IMR-90 (cell line): Measurements from ENCODE around the gene MLST8. TPM values are rescaled to one million over a fixed set of nuclear protein-coding genes. Genes with fewer than 3 reads are reported as not detected.

Experiments
- ATAC-seq: fragments of 200-7000 bp; cut with Tn5 transposase; 2 replicates; pipeline ENCODE4 v1.9.1; 2020; ENCODE audit warnings: low read depth, mild to moderate bottlenecking, moderate library complexity
- BruUV-seq: library from RNA; stranded (reverse); fragments of 400-500 nt; replicated peaks from 2 replicates; lab custom pipeline; 2021; lab: Mats Ljungman, UMichigan
- CTCF ChIA-PET: fragments of 300-600 bp; formaldehyde crosslinking; extraction: SDS; loops from one replicate; lab custom pipeline; 2021; ENCODE audit warnings: antibody characterized with exemption; lab: Yijun Ruan, JAX
- POLR2A ChIA-PET: fragments of 300-600 bp; sonication (Branson Sonifier 250); formaldehyde crosslinking; loops from one replicate; lab custom pipeline; 2022; ENCODE audit warnings: antibody characterized with exemption; ENCODE audit not compliant: unreplicated experiment; lab: Charles Lee
- DNase-seq: peaks from one replicate; pipeline ENCODE4 v3.0.0; 2013
- H2AFZ ChIP-seq: replicated peaks from 2 replicates; pipeline ENCODE3; 2013; ENCODE audit warnings: low read length, mild to moderate bottlenecking; ENCODE audit not compliant: poor library complexity
- H2AK5ac ChIP-seq: 2 replicates; pipeline ENCODE4 v1.6.1; 2013; ENCODE audit warnings: low read depth, low read length, inconsistent platforms
- H2AK9ac ChIP-seq: replicated peaks from 2 replicates; pipeline ENCODE3; 2013; ENCODE audit warnings: mild to moderate bottlenecking, low read depth, low read length, moderate library complexity; ENCODE audit not compliant: poor library complexity
- H2BK120ac ChIP-seq: 2 replicates; pipeline ENCODE4 v1.6.1; 2013; ENCODE audit warnings: low read depth, low read length, inconsistent platforms
- H2BK15ac ChIP-seq: 3 replicates; pipeline ENCODE4 v1.6.1; 2013; ENCODE audit warnings: low read depth, low read length, inconsistent platforms
- H2BK20ac ChIP-seq: 2 replicates; pipeline ENCODE4 v1.6.1; 2013; ENCODE audit warnings: low read depth, mild to moderate bottlenecking, inconsistent platforms, low read length, moderate library complexity
- H2BK5ac ChIP-seq: 2 replicates; pipeline ENCODE4 v1.6.1; 2013; ENCODE audit warnings: mild to moderate bottlenecking, low read depth, low read length, inconsistent platforms; ENCODE audit not compliant: poor library complexity, severe bottlenecking
- H3K14ac ChIP-seq: replicated peaks from 2 replicates; pipeline ENCODE4 v1.6.1; 2013; ENCODE audit warnings: low read depth, low read length, inconsistent platforms
- H3K18ac ChIP-seq: 2 replicates; pipeline ENCODE4 v1.6.1; 2013; ENCODE audit warnings: low read depth, low read length, control low read depth
- H3K23ac ChIP-seq: 2 replicates; pipeline ENCODE4 v1.6.1; 2013; ENCODE audit warnings: low read depth, low read length, inconsistent platforms
- H3K27ac ChIP-seq: 2 replicates; pipeline ENCODE4 v1.5.1; 2013; ENCODE audit warnings: mild to moderate bottlenecking, control low read depth, low read length; ENCODE audit not compliant: insufficient read depth
- H3K27me3 ChIP-seq: 2 replicates; pipeline ENCODE4 v1.6.1; 2013; ENCODE audit warnings: low read length; ENCODE audit not compliant: control insufficient read depth, insufficient read depth
- H3K36me3 ChIP-seq: 2 replicates; pipeline ENCODE4 v1.6.1; 2013; ENCODE audit warnings: low read length, mixed read lengths; ENCODE audit not compliant: control insufficient read depth, insufficient read depth
- H3K4ac ChIP-seq: 2 replicates; pipeline ENCODE4 v1.6.1; 2013; ENCODE audit warnings: low read depth, low read length, inconsistent platforms
- H3K4me1 ChIP-seq: 2 replicates; pipeline ENCODE4 v1.6.1; 2013; ENCODE audit warnings: low read length, mixed read lengths; ENCODE audit not compliant: control insufficient read depth, insufficient read depth
- H3K4me2 ChIP-seq: 2 replicates; pipeline ENCODE4 v1.6.1; 2013; ENCODE audit warnings: low read depth, mild to moderate bottlenecking, control low read depth, low read length, moderate library complexity
- H3K4me3 ChIP-seq: 2 replicates; pipeline ENCODE4 v1.5.1; 2013; ENCODE audit warnings: low read depth, mild to moderate bottlenecking, control low read depth, low read length, moderate library complexity; ENCODE audit not compliant: insufficient read depth
- H3K56ac ChIP-seq: 2 replicates; pipeline ENCODE4 v1.6.1; 2013; ENCODE audit warnings: low read length, inconsistent platforms; ENCODE audit not compliant: insufficient read depth; ENCODE audit errors: extremely low read depth
- H3K79me1 ChIP-seq, 2 experiments: 2 replicates each; pipeline ENCODE4 v1.6.1; 2013; ENCODE audit warnings: low read length in 2 of 2, inconsistent platforms in 1 of 2, low read depth in 1 of 2
- H3K9ac ChIP-seq: 2 replicates; pipeline ENCODE4 v1.6.1; 2013; ENCODE audit warnings: low read depth, low read length, control low read depth
- H3K9me1 ChIP-seq: 2 replicates; pipeline ENCODE4 v1.6.1; 2013; ENCODE audit warnings: low read length, inconsistent platforms; ENCODE audit not compliant: insufficient read depth
- H3K9me3 ChIP-seq: 2 replicates; pipeline ENCODE4 v1.6.1; 2013; ENCODE audit warnings: low read length; ENCODE audit not compliant: control insufficient read depth, insufficient read depth
- H4K20me1 ChIP-seq: 2 replicates; pipeline ENCODE4 v1.6.1; 2013; ENCODE audit warnings: low read length, inconsistent platforms; ENCODE audit not compliant: insufficient read depth
- H4K5ac ChIP-seq: 2 replicates; pipeline ENCODE4 v1.6.1; 2013; ENCODE audit warnings: mild to moderate bottlenecking, low read depth, low read length, control low read depth
- H4K8ac ChIP-seq, 2 experiments: 2 replicates each; pipeline ENCODE4 v1.6.1; 2013; ENCODE audit warnings: low read depth in 2 of 2, low read length in 2 of 2, control low read depth in 1 of 2, inconsistent platforms in 1 of 2
- H4K91ac ChIP-seq: 2 replicates; pipeline ENCODE4 v1.6.1; 2013; ENCODE audit warnings: low read depth, low read length, inconsistent platforms; ENCODE audit not compliant: insufficient read depth
- CEBPB ChIP-seq: IDR thresholded peaks from 2 replicates; pipeline ENCODE4 v1.6.1; 2012; ENCODE audit warnings: low read depth, low read length, improper control_type of control experiment
- CTCF ChIP-seq: conservative IDR thresholded peaks from 2 replicates; pipeline ENCODE4 v1.5.1; 2012; ENCODE audit warnings: mild to moderate bottlenecking, low read depth, low read length, improper control_type of control experiment
- ELK1 ChIP-seq: fragments of 150-350 bp; IDR thresholded peaks from 2 replicates; pipeline ENCODE4 v1.6.1; 2016; ENCODE audit warnings: low read depth, mild to moderate bottlenecking, low read length, moderate library complexity, borderline replicate concordance
- FOS ChIP-seq: fragments of 150-350 bp; IDR thresholded peaks from 2 replicates; pipeline ENCODE4 v1.6.1; 2016; ENCODE audit warnings: low read depth, low read length
- POLR2A ChIP-seq: IDR thresholded peaks from 2 replicates; pipeline ENCODE4 v1.6.1; 2012; ENCODE audit warnings: mild to moderate bottlenecking, low read depth, low read length
- RAD21 ChIP-seq: IDR thresholded peaks from 2 replicates; pipeline ENCODE4 v1.6.1; 2012; ENCODE audit warnings: low read length, improper control_type of control experiment
- RCOR1 ChIP-seq: IDR thresholded peaks from 2 replicates; pipeline ENCODE4 v1.6.1; 2012; ENCODE audit warnings: mild to moderate bottlenecking, low read length, improper control_type of control experiment; ENCODE audit not compliant: insufficient replicate concordance
- SMC3 ChIP-seq: fragments of 150-350 bp; IDR thresholded peaks from 2 replicates; pipeline ENCODE4 v1.6.1; 2016; ENCODE audit warnings: low read depth, mild to moderate bottlenecking, antibody characterized with exemption, low read length, moderate library complexity
- USF2 ChIP-seq: fragments of 150-350 bp; IDR thresholded peaks from 2 replicates; pipeline ENCODE4 v1.6.1; 2017; ENCODE audit warnings: mild to moderate bottlenecking, antibody characterized with exemption, low read length, low read depth
- whole genome bisulfite sequencing, 2 experiments: methylation state at CpG; one replicate each; pipeline versions ENCODE4 v1.1.5 to v1.1.7; 2013; ENCODE audit warnings: missing lambda C conversion rate in 2 of 2; ENCODE audit not compliant: insufficient read length in 1 of 2; ENCODE audit errors: extremely low coverage in 2 of 2; 5-methylcytosine and 5-hydroxymethylcytosine counted together
- dilution Hi-C: fragments of 300-500 bp; cut with HindIII; formaldehyde crosslinking; loops from one replicate; pipeline ENCODE4 v1.14.3; 2018; ENCODE audit warnings: low sequenced_read_pairs; ENCODE audit not compliant: unreplicated experiment
- in situ Hi-C: fragments of 300-500 bp; cut with MboI; formaldehyde crosslinking; loops from 3 replicates; pipeline ENCODE4 v1.14.3; 2019; ENCODE audit warnings: low sequenced_read_pairs, inconsistent platforms, mixed read lengths
- intact Hi-C: fragments of 100-400 bp; cut with micrococcal nuclease; formaldehyde crosslinking; loops from 2 replicates; pipeline ENCODE4 v1.10.0; 2022
- polyA plus RNA-seq, 3 experiments: library from polyadenylated mRNA; depleted of rRNA; stranded (reverse); fragments of >200 nt; gene quantifications; 2 replicates each; pipeline ENCODE4 v1.2.3, GENCODE V29; 2012; ENCODE audit warnings: low replicate concordance in 1 of 3
- total RNA-seq: library from RNA; depleted of rRNA; stranded (reverse); fragments of >200 nt; gene quantifications from 2 replicates; pipeline ENCODE4 v1.2.3, GENCODE V29; 2012

MLST8 gene
- total and polyA plus RNA-seq, 2 of the 4 experiments (the other 2 are of a cell fraction): 34.4 to 93.7 TPM

- intact Hi-C loops (no loop called here), dilution Hi-C loops (no loop called here), in situ Hi-C loops (no loop called here)
- no peak for DNase-seq
- no peaks in the 10 kb centered on the region for H3K9me3 ChIP-seq
- no TSS peak for BruUV-seq
- H2BK15ac ChIP-seq: no peak overlapping the region
- no peak for ATAC-seq
- no peak overlapping the region for H2AK9ac ChIP-seq
- H2AFZ ChIP-seq: no peak overlapping the region
- H2BK5ac ChIP-seq: no peak overlapping the region
- H4K20me1 ChIP-seq: peaks cover 46% of the 10 kb centered on the region
- H3K23ac ChIP-seq: no peak overlapping the region
- H3K9ac ChIP-seq: no peak overlapping the region
- H2BK20ac ChIP-seq: no peak overlapping the region
- H3K27me3 ChIP-seq: no peaks in the 10 kb centered on the region
- POLR2A ChIA-PET: no interaction called here
- CTCF ChIA-PET: no interaction called here
- peaks cover 0 to 32% of the 10 kb centered on the region in 2 experiments for H3K79me1 ChIP-seq
- TF ChIP-seq SMC3 (no peak), CEBPB (no peak), RCOR1 (no peak), CTCF (no peak), ELK1 (no peak), RAD21 (no peak), FOS (no peak), POLR2A (no peak), USF2 (no peak)
- no peak overlapping the region for H3K14ac ChIP-seq
- H4K91ac ChIP-seq: no peak overlapping the region
- peaks cover 41% of the 10 kb centered on the region for H3K36me3 ChIP-seq
- 0 out of 2 replicates have a peak, but pooled peaks cover 2% of the 10 kb centered on the region for H3K9me1 ChIP-seq
- H2BK120ac ChIP-seq: no peak overlapping the region
- H2AK5ac ChIP-seq: no peak overlapping the region
- H3K18ac ChIP-seq: no peak overlapping the region
- H4K5ac ChIP-seq: no peak overlapping the region
- H3K4ac ChIP-seq: no peak overlapping the region
- H3K4me3 ChIP-seq: no peak overlapping the region
- H3K4me2 ChIP-seq: no peak overlapping the region
- peaks cover 3% of the 10 kb centered on the region; the same call in 1 of the 2 replicates for H3K4me1 ChIP-seq
- H3K56ac ChIP-seq: no peak overlapping the region
- 100% methylated on average over 2 of the region's 17 CpGs; no CpG with 5 or more reads in 1 of the 2 experiments for WGBS, 2 experiments
- H3K27ac ChIP-seq: no peak overlapping the region
- H4K8ac ChIP-seq: no peak overlapping the region
Measured at GRCh38 chr16:2166263-2167067, 38.8 kb upstream of the MLST8 start.
